DOHH2 (cell line): ENCODE measurements around the gene CA9.
A peak's percentile ranks its signal among the peaks of the same experiment; 100 is the strongest.

Source experiments
- H3F3A ChIP-seq: fragments of 200-600 bp; sonication (generic), shearing (Covaris generic); 2 replicates; pipeline ENCODE4 v1.6.0; 2016; ENCODE audit warnings: antibody characterized with exemption, mild to moderate bottlenecking; ENCODE audit not compliant: control insufficient read depth, insufficient read depth
- H3K27ac ChIP-seq: fragments of 200-600 bp; sonication (generic); 2 replicates; pipeline ENCODE4 v1.5.1; 2014; ENCODE audit warnings: low read depth, mild to moderate bottlenecking, low read length, moderate library complexity
- H3K27me3 ChIP-seq: fragments of 200-600 bp; sonication (generic); 2 replicates; pipeline ENCODE4 v1.6.1; 2014; ENCODE audit warnings: mild to moderate bottlenecking, low read length, mixed read lengths; ENCODE audit not compliant: control insufficient read depth
- H3K36me3 ChIP-seq: fragments of 200-600 bp; sonication (generic); 2 replicates; pipeline ENCODE4 v1.6.1; 2014; ENCODE audit warnings: mild to moderate bottlenecking, low read length, moderate library complexity, mixed read lengths; ENCODE audit not compliant: control insufficient read depth
- H3K4me1 ChIP-seq: fragments of 200-600 bp; sonication (generic); 2 replicates; pipeline ENCODE4 v1.6.1; 2014; ENCODE audit warnings: mild to moderate bottlenecking, low read length, mixed read lengths; ENCODE audit not compliant: control insufficient read depth
- H3K4me2 ChIP-seq: fragments of 200-600 bp; sonication (generic); 2 replicates; pipeline ENCODE4 v1.6.0; 2014; ENCODE audit warnings: mild to moderate bottlenecking, low read length, moderate library complexity
- H3K4me3 ChIP-seq: fragments of 200-600 bp; sonication (generic); 2 replicates; pipeline ENCODE4 v1.5.1; 2014; ENCODE audit warnings: mild to moderate bottlenecking, low read length, mixed read lengths
- H3K79me2 ChIP-seq: fragments of 200-600 bp; sonication (generic); 2 replicates; pipeline ENCODE4 v1.6.1; 2014; ENCODE audit warnings: mild to moderate bottlenecking, low read length, mixed read lengths; ENCODE audit not compliant: control insufficient read depth
- H3K9me2 ChIP-seq: fragments of 200-600 bp; sonication (generic); replicated peaks from 2 replicates; pipeline ENCODE4 v1.6.1; 2014; ENCODE audit warnings: mild to moderate bottlenecking, low read length, mixed read lengths; ENCODE audit not compliant: control insufficient read depth
- H3K9me3 ChIP-seq: fragments of 200-600 bp; sonication (generic); 2 replicates; pipeline ENCODE4 v1.6.1; 2014; ENCODE audit warnings: antibody characterized with exemption, low read length, mixed read lengths; ENCODE audit not compliant: control insufficient read depth, insufficient read depth
- H4K20me1 ChIP-seq: fragments of 200-600 bp; sonication (generic); 2 replicates; pipeline ENCODE4 v1.6.0; 2014; ENCODE audit warnings: low read depth, mild to moderate bottlenecking, antibody characterized with exemption, low read length, moderate library complexity; ENCODE audit not compliant: control insufficient read depth, insufficient read depth
- CTCF ChIP-seq: fragments of 200-600 bp; sonication (generic); IDR thresholded peaks from one replicate; pipeline ENCODE4 v1.5.1; 2014; ENCODE audit warnings: antibody characterized with exemption, mild to moderate bottlenecking, low read depth, low read length; ENCODE audit not compliant: poor library complexity, severe bottlenecking
- EZH2phosphoT487 ChIP-seq: fragments of 200-600 bp; sonication (generic); IDR thresholded peaks from 2 replicates; pipeline ENCODE4 v1.6.1; 2017; ENCODE audit warnings: borderline replicate concordance, mild to moderate bottlenecking, antibody characterized with exemption, low read length, moderate library complexity, mixed read lengths

Gene CA9

GRCh38 chr9:35729700-35730485 lies 56.2 kb downstream of the CA9 start:
- Histone ChIP-seq H3K79me2 (peaks cover 71% of the 10 kb centered on the region), H3F3A (peaks cover 19% of the 10 kb centered on the region), H3K27me3 (no peaks in the 10 kb centered on the region), H4K20me1 (peaks cover 28% of the 10 kb centered on the region), H3K9me2 (no peaks in the 10 kb centered on the region), H3K27ac (peak overlapping the region; percentile 72), H3K4me3 (peak overlapping the region; percentile 84), H3K9me3 (no peaks in the 10 kb centered on the region), H3K36me3 (peaks cover 35% of the 10 kb centered on the region), H3K4me1 (peaks cover 61% of the 10 kb centered on the region), H3K4me2 (peak overlapping the region; percentile 94)
- TF ChIP-seq CTCF, result peak; percentile 85
- no peak for TF ChIP-seq EZH2phosphoT487

GRCh38 chr9:35730486-35730854 lies 56.7 kb downstream of the CA9 start:
- TF ChIP-seq CTCF, result no peak
- TF ChIP-seq EZH2phosphoT487, result no peak
- Histone ChIP-seq H3K9me3 (no peaks in the 10 kb centered on the region), H3F3A (peaks cover 19% of the 10 kb centered on the region), H4K20me1 (peaks cover 30% of the 10 kb centered on the region), H3K9me2 (no peaks in the 10 kb centered on the region), H3K4me2 (peak overlapping the region; percentile 94), H3K4me3 (peak overlapping the region; percentile 84), H3K4me1 (peaks cover 61% of the 10 kb centered on the region), H3K79me2 (peaks cover 71% of the 10 kb centered on the region), H3K27me3 (no peaks in the 10 kb centered on the region), H3K27ac (peak overlapping the region; percentile 72), H3K36me3 (peaks cover 35% of the 10 kb centered on the region)
